HEK293 (cell line): ENCODE measurements around the gene TBC1D22A.

Experiments
- ZNF514 ChIP-seq: fragments of 450-650 bp; formaldehyde crosslinking; IDR thresholded peaks from 2 replicates; pipeline ENCODE4 v1.5.1; 2016; ENCODE audit warnings: missing biosample characterization, missing genetic modification characterization
- ZNF701 ChIP-seq: fragments of 450-650 bp; formaldehyde crosslinking; IDR thresholded peaks from 2 replicates; pipeline ENCODE4 v1.5.1; 2016; ENCODE audit warnings: missing biosample characterization, missing genetic modification characterization
- TF ChIP-seq, protein P1 (sequence below): fragments of 450-650 bp; formaldehyde crosslinking; IDR thresholded peaks from 2 replicates; pipeline ENCODE4 v1.5.1; 2017; ENCODE audit warnings: missing biosample characterization, missing genetic modification characterization
- TF ChIP-seq, protein P2 (sequence below): fragments of 450-650 bp; formaldehyde crosslinking; IDR thresholded peaks from 2 replicates; pipeline ENCODE4 v1.5.1; 2016; ENCODE audit warnings: missing biosample characterization, missing genetic modification characterization, low read depth
- TF ChIP-seq, protein P3 (sequence below): fragments of 450-650 bp; formaldehyde crosslinking; IDR thresholded peaks from 2 replicates; pipeline ENCODE4 v1.5.1; 2016; ENCODE audit warnings: missing biosample characterization, missing genetic modification characterization
- TF ChIP-seq, protein P4 (sequence below): fragments of 450-650 bp; IDR thresholded peaks from 2 replicates; pipeline ENCODE4 v1.5.1; 2018; ENCODE audit warnings: missing biosample characterization, mild to moderate bottlenecking, missing genetic modification characterization
- TF ChIP-seq, protein P5 (sequence below): fragments of 450-650 bp; formaldehyde crosslinking; IDR thresholded peaks from 2 replicates; pipeline ENCODE4 v1.5.1; 2016; ENCODE audit warnings: missing biosample characterization, missing genetic modification characterization

DNA sequence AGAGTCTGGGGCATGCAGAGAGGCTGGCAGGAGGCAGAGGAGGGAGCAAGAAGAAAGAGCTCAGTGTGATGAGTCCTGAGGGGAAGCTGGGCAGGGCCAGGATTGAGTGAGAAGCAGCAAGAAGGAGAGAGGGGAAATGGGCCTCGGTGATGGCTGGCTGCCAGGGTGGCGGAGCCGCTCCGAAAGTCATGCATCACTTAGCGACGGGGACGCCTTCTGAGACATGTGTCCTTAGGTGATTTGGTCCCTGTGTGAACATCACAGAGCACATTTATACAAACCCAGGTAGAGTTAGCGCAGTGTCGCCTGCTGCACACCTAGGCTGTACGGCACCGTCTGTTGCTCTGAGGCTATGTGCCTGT is 15.1 kb downstream of the TBC1D22A start:
- TF ChIP-seq, protein P1, sequence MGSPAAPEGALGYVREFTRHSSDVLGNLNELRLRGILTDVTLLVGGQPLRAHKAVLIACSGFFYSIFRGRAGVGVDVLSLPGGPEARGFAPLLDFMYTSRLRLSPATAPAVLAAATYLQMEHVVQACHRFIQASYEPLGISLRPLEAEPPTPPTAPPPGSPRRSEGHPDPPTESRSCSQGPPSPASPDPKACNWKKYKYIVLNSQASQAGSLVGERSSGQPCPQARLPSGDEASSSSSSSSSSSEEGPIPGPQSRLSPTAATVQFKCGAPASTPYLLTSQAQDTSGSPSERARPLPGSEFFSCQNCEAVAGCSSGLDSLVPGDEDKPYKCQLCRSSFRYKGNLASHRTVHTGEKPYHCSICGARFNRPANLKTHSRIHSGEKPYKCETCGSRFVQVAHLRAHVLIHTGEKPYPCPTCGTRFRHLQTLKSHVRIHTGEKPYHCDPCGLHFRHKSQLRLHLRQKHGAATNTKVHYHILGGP, result no peak
- TF ChIP-seq, protein P2, sequence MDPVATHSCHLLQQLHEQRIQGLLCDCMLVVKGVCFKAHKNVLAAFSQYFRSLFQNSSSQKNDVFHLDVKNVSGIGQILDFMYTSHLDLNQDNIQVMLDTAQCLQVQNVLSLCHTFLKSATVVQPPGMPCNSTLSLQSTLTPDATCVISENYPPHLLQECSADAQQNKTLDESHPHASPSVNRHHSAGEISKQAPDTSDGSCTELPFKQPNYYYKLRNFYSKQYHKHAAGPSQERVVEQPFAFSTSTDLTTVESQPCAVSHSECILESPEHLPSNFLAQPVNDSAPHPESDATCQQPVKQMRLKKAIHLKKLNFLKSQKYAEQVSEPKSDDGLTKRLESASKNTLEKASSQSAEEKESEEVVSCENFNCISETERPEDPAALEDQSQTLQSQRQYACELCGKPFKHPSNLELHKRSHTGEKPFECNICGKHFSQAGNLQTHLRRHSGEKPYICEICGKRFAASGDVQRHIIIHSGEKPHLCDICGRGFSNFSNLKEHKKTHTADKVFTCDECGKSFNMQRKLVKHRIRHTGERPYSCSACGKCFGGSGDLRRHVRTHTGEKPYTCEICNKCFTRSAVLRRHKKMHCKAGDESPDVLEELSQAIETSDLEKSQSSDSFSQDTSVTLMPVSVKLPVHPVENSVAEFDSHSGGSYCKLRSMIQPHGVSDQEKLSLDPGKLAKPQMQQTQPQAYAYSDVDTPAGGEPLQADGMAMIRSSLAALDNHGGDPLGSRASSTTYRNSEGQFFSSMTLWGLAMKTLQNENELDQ (tag by site-specific recombination), result no peak
- TF ChIP-seq ZNF514 (no peak), ZNF701 (tag by site-specific recombination) (no peak)
- TF ChIP-seq, protein P3, sequence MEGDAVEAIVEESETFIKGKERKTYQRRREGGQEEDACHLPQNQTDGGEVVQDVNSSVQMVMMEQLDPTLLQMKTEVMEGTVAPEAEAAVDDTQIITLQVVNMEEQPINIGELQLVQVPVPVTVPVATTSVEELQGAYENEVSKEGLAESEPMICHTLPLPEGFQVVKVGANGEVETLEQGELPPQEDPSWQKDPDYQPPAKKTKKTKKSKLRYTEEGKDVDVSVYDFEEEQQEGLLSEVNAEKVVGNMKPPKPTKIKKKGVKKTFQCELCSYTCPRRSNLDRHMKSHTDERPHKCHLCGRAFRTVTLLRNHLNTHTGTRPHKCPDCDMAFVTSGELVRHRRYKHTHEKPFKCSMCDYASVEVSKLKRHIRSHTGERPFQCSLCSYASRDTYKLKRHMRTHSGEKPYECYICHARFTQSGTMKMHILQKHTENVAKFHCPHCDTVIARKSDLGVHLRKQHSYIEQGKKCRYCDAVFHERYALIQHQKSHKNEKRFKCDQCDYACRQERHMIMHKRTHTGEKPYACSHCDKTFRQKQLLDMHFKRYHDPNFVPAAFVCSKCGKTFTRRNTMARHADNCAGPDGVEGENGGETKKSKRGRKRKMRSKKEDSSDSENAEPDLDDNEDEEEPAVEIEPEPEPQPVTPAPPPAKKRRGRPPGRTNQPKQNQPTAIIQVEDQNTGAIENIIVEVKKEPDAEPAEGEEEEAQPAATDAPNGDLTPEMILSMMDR (tag by site-specific recombination), result no peak
- TF ChIP-seq, protein P4, sequence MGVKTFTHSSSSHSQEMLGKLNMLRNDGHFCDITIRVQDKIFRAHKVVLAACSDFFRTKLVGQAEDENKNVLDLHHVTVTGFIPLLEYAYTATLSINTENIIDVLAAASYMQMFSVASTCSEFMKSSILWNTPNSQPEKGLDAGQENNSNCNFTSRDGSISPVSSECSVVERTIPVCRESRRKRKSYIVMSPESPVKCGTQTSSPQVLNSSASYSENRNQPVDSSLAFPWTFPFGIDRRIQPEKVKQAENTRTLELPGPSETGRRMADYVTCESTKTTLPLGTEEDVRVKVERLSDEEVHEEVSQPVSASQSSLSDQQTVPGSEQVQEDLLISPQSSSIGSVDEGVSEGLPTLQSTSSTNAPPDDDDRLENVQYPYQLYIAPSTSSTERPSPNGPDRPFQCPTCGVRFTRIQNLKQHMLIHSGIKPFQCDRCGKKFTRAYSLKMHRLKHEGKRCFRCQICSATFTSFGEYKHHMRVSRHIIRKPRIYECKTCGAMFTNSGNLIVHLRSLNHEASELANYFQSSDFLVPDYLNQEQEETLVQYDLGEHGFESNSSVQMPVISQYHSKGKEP (tag by site-specific recombination), result 0 out of 2 replicates have a peak, but pooled peaks have one; percentile 26
- TF ChIP-seq, protein P5, sequence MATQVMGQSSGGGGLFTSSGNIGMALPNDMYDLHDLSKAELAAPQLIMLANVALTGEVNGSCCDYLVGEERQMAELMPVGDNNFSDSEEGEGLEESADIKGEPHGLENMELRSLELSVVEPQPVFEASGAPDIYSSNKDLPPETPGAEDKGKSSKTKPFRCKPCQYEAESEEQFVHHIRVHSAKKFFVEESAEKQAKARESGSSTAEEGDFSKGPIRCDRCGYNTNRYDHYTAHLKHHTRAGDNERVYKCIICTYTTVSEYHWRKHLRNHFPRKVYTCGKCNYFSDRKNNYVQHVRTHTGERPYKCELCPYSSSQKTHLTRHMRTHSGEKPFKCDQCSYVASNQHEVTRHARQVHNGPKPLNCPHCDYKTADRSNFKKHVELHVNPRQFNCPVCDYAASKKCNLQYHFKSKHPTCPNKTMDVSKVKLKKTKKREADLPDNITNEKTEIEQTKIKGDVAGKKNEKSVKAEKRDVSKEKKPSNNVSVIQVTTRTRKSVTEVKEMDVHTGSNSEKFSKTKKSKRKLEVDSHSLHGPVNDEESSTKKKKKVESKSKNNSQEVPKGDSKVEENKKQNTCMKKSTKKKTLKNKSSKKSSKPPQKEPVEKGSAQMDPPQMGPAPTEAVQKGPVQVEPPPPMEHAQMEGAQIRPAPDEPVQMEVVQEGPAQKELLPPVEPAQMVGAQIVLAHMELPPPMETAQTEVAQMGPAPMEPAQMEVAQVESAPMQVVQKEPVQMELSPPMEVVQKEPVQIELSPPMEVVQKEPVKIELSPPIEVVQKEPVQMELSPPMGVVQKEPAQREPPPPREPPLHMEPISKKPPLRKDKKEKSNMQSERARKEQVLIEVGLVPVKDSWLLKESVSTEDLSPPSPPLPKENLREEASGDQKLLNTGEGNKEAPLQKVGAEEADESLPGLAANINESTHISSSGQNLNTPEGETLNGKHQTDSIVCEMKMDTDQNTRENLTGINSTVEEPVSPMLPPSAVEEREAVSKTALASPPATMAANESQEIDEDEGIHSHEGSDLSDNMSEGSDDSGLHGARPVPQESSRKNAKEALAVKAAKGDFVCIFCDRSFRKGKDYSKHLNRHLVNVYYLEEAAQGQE, result no peak
